Measurements from ENCODE around the gene PDILT.
"Not testable (repeated sequence)": the region's sequence is repeated elsewhere in the genome, so short reads cannot be mapped to it uniquely, and the experiment has no call there.

GRCh38 chr16:20421748-20422147, 17.2 kb upstream of the PDILT start:
- TF ChIP-seq CTCF, POLR2A, EP300, POLR2AphosphoS5 (IDR thresholded peaks at IDR 0.05): not testable (repeated sequence)
